ENCODE results near the gene DEFB119.
"Not testable (repeated sequence)": the region's sequence is repeated elsewhere in the genome, so short reads cannot be mapped to it uniquely, and the experiment has no call there.

Gene DEFB119, protein sequence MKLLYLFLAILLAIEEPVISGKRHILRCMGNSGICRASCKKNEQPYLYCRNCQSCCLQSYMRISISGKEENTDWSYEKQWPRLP

DNA sequence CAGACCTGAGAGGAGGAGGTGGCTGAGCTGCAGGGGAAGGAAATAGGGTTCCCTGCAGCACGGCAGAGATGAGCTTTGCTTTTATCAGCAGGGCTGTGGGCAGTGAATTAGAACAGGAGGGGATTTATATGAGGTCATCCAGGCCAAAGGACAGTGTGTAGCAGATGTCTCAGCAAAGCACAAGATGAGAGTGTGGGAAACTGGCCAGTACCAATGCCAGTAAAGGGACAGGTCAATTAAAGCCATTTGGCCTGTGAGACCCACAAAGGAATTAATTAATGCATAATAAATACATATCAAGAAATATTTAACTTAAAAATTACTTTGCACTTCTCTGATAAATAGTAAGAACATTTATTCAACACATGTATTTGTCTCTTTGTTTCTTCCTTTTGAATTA lies at the start of gene DEFB119:
TSS of gene DEFB119 (minus strand) at position 101 of the 400 bp plus-strand sequence. CDS start 107 bp downstream, outside the sequence.
- no peak for DNase-seq

DNA sequence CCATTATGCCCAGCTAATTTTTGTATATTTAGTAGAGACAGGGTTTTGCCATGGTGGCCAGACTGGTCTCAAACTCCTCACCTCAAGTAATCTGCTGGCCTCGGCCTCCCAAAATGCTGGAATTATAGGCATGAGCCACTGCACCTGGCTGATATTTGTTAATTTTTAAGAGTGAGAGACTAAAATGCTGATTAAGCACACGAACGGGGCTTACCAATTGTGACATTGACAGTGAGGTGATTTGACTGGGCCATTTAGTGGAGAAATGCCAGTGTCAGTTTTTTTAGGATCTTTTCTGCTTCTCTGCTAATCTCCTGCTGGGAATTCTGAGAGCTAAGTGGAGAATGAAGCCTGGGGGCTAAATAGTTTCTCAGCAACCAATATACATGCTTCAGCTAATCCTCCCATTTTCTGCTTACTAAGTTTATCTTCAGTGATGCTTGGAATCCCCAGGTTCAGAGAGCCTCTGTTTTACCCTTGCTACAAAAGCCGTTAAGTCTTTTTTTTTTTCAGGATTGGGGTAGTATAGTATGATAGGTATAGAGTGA lies 40.3 kb upstream of the DEFB119 start:
- no peak for DNase-seq

DNA sequence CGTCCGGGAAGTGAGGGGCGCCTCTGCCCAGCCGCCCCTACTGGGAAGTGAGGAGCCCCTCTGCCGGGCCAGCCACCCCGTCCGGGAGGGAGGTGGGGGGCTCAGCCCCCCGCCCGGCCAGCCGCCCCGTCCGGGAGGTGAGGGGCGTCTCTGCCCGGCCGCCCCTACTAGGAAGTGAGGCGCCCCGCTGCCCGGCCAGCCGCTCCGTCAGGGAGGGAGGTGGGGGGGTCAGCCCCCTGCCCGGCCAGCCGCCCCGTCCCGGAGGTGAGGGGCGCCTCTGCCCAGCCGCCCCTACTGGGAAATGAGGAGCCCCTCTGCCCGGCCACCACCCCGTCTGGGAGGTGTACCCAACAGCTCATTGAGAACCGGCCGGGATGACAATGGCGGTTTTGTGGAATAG lies 37.2 kb upstream of the DEFB119 start:
- DNase-seq = not testable (repeated sequence)

DNA sequence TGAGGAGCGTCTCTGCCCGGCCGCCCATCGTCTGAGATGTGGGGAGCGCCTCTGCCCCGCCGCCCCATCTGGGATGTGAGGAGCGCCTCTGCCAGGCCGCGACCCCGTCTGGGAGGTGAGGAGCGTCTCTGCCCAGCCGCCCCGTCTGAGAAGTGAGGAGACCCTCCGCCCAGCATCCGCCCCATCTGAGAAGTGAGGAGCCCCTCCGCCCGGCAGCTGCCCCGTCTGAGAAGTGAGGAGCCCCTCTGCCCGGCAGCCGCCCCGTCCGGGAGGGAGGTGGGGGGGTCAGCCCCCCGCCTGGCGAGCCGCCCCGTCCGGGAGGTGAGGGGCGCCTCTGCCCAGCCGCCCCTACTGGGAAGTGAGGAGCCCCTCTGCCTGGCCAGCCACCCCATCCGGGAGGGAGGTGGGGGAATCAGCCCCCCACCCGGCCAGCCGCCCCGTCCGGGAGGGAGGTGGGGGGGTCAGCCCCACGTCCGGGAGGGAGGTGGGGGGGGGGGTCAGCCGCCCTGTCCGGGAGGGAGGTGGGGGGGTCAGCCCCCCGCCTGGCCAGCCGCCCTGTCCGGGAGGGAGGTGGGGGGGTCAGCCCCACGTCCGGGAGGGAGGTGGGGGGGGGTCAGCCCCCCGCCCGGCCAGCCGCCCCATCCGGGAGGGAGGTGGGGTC lies 36.6 kb upstream of the DEFB119 start:
- DNase-seq = not testable (repeated sequence)

DNA sequence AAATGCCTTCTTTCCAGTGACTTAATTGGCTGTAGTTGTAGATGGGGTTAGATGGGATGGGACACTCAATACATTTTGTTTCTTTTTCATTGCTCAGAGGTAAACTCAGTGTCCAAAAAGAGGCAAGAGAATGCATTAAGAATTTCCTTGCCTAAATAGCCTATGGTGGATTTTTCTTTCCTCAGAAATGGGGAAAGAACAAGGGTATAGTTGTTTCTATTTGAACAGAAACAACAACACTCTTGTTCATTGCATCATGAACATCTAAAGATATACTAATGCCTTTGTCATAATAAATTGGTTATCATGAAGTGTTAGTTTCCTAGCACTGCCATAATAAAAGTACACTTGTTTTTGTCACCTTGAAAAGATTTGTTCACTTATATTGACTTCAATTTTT lies 35.4 kb upstream of the DEFB119 start:
- no peak for DNase-seq

GRCh38 chr20:31418307-31418706 lies 27.9 kb upstream of the DEFB119 start:
- DNase-seq = no peak

DNA sequence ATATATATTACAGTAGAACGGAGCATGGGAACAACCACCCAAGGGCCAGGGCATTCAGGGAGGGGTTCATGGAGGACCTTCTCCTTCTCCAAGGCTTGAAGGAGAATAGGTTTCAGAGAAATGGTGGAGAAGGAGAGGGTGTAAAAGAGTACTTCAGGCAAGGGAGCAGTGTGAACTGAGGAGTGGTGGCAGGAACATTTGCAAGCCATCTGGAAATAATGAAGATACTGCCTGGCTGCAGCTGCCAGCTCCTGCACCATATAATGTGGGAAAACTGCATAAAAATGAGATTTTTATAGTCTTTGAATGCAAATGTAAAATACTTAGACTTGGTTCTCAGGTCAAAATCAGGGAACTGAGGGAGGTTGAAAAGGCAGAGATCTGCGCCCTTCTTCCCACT lies 25.3 kb upstream of the DEFB119 start:
- DNase-seq = no peak

DNA sequence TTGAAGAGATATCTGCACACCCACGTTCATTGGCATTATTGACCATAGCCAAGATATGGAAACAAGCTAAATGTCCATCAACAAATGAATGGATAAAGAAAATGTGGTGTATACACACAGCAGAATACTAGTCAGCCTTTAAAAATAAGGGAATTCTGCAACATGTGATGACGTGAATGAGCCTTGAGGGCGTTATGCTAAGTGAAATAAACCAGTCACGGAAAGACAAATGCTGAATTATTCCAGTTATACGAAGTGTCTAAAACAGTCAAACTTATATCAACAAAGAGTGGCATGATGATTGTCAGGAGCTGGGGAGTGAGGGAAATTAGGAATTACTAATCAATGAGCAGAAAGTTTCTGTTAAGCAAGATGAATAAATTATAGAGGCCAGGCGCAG lies 24.0 kb upstream of the DEFB119 start:
- DNase-seq = no peak

DNA sequence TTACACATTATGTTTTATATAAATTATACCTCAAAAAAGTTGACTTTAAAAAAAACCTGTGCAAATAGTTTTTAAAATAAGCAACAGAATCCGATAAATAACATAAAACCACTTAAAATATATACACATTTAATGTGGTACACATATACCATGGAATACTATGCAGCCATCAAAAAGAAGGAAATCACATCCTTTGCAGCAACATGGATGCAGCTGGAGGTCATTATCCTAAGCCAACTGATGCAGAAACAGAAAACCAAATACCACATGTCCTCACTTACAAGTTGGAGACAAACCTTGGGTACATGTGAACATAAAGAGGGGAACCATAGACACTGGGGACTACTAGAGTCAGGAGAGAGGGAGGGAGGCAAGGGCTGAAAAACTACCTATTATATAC lies 19.6 kb upstream of the DEFB119 start:
- no peak for DNase-seq

- no peak for DNase-seq
These were observed 15.7 kb upstream of the DEFB119 start, which contains the start of gene DEFB121 for GRCh38 chr20:31406115-31406514. Gene DEFB121, minus strand, starts transcription at chr20:31406215. Its CDS starts 63 bp downstream, at chr20:31406152.

- DNase-seq = no peak
These were observed 13.5 kb upstream of the DEFB119 start for GRCh38 chr20:31403886-31404285.

GRCh38 chr20:31394900-31395299 lies 4.5 kb upstream of the DEFB119 start:
- DNase-seq = no peak

GRCh38 chr20:31392836-31393235 lies 2.4 kb upstream of the DEFB119 start:
- no peak for DNase-seq

- no peak for DNase-seq
These were observed 16.0 kb downstream of the DEFB119 start for GRCh38 chr20:31374346-31374745.

- DNase-seq = no peak
These were observed 22.1 kb downstream of the DEFB119 start, which contains the start of gene DEFB118 for GRCh38 chr20:31368301-31368700. Gene DEFB118, plus strand, starts transcription at chr20:31368601. Its CDS starts 50 bp downstream, at chr20:31368651.

DNA sequence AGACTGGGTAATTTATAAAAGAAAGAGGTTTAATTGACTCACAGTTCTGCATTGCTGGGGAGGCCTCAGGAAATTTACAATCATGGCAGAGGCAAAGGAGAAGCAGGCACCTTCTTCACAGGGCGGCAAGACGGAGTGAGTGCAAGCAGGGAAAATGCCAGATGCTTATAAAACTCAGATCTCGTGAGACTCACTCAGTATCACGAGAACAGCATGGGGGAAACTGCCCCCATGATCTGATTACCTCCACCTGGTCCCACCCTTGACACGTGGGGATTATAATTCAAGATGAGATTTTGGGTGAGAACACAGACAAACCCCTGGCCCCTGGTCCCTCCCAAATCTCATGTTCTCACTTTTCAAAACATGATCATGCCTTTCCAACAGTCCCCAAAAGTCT lies 26.1 kb downstream of the DEFB119 start:
- DNase-seq = not testable (repeated sequence)

DNA sequence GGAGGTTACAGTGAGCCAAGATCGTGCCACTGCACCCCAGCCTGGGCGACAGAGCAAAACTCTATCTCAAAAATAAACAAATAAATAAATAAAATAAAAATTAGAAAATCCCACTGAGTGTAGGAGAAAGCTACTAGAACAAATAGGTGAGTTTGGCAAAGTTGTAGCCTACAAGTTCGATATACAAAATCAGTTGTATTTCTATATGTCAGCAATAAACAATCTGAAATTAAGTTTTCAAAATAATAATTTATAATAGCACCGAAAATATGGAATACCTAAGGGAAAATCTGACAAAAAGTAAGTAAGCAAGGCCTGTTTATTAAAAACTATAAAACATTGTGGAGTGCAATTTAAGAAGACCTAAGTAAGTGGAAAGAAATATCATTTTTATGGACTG lies 27.1 kb downstream of the DEFB119 start:
- DNase-seq = no peak

DNA sequence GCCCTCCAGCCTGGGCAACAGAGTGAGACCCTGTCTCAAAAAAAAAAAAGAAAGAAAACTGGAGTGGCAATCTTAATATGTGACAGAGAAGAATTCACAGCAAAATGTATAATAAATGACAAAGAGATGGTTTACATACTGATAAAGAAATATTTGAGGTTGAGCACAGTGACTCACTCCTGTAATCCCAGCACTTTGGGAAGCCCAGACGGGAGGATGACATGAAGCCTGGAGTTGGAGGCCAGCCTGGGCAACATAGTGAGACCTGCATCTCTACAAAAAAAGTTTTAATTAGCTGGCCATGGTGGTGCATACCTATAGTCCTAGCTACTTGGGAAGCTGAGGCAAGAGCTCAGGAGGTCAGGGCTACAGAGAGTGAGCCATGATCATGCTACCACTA lies 34.4 kb downstream of the DEFB119 start:
- DNase-seq = no peak

DNA sequence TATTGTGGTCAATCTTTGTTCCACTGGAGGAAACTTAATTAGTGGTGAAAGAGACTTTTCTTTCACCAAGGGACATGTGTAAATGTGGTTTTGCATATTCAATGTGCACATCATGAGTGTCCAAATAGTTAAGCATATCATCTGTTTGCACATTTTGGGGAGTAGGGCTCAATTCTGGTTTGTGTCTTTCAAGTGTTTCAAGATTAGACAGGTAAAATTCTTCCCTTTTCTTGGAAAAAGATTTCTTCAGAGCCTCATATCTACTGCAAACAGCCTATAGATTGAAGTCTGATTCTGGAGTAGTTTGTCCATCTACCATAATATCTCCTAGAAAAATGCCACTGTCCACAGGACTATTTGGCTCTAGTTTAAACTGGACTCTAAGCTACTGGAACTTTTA lies 48.9 kb downstream of the DEFB119 start:
- no peak for DNase-seq

DNA sequence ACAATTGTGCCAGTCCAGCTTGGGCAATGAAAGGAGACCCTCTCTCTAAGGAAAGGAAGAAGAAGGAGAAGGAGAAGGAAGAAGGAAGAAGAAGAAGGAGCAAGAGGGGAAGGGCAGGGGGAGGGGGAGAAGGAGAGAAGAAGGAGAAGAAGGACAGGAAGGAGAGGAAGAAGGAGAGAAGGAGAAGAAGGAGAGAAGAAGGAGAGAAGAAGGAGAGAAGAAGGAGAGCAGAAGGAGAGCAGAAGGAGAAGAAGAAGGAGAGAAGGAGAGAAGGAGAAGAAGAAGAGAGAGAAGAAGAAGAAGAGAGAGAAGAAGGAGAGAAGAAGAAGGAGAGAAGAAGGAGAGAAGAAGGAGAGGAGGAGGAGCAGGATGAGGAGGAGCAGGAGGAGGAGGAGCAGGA lies 59.5 kb downstream of the DEFB119 start:
- no peak for DNase-seq

All from NCI-H510A (cell line).